DND-41 (cell line): ENCODE measurements around the gene UNC13C.

ENCODE experiments used
- ATAC-seq: fragments of 200-7000 bp; cut with Tn5 transposase; 3 replicates; pipeline ENCODE4 v1.9.1; 2021; ENCODE audit warnings: low read depth; ENCODE audit not compliant: insufficient read depth
- DNase-seq: peaks from one replicate; pipeline ENCODE4 v3.0.0-alpha.2; 2020
- H2AFZ ChIP-seq: 2 replicates; pipeline ENCODE4 v1.6.0; 2012; ENCODE audit warnings: low read depth, low read length
- H3K27ac ChIP-seq: 2 replicates; pipeline ENCODE4 v1.5.1; 2012; ENCODE audit warnings: low read length, inconsistent platforms
- H3K27me3 ChIP-seq: fragments of 200-600 bp; sonication (generic); 2 replicates; pipeline ENCODE4 v1.6.0; 2012; ENCODE audit warnings: low read length, mild to moderate bottlenecking, inconsistent platforms; ENCODE audit not compliant: insufficient read depth, poor library complexity
- H3K36me3 ChIP-seq: 2 replicates; pipeline ENCODE4 v1.5.1; 2012; ENCODE audit warnings: low read length, inconsistent platforms; ENCODE audit not compliant: insufficient read depth
- H3K4me1 ChIP-seq: 2 replicates; pipeline ENCODE4 v1.5.1; 2012; ENCODE audit warnings: mild to moderate bottlenecking, low read length; ENCODE audit not compliant: insufficient read depth
- H3K4me2 ChIP-seq: 2 replicates; pipeline ENCODE4 v1.6.0; 2012; ENCODE audit warnings: mild to moderate bottlenecking, moderate library complexity, low read length, inconsistent platforms; ENCODE audit not compliant: insufficient read depth
- H3K4me3 ChIP-seq, 2 experiments: fragments of 200-600 bp in 1 of 2; shearing (Covaris generic) in 1 of 2; 2 replicates each; pipeline ENCODE4 v1.5.1; 2012 to 2016; ENCODE audit warnings: inconsistent platforms in 2 of 2, low read length in 2 of 2, mild to moderate bottlenecking in 2 of 2, low read depth in 1 of 2, moderate library complexity in 1 of 2
- H3K79me2 ChIP-seq: 2 replicates; pipeline ENCODE4 v1.6.0; 2012; ENCODE audit warnings: low read length, inconsistent platforms; ENCODE audit not compliant: insufficient read depth
- H3K9ac ChIP-seq: 2 replicates; pipeline ENCODE4 v1.6.0; 2012; ENCODE audit warnings: low read depth, mild to moderate bottlenecking, inconsistent platforms, low read length, moderate library complexity
- H3K9me3 ChIP-seq: 2 replicates; pipeline ENCODE4 v1.5.1; 2012; ENCODE audit warnings: low read length, moderate library complexity, mild to moderate bottlenecking, inconsistent platforms; ENCODE audit not compliant: insufficient read depth, severe bottlenecking
- H4K20me1 ChIP-seq: 2 replicates; pipeline ENCODE4 v1.6.0; 2012; ENCODE audit warnings: low read length; ENCODE audit not compliant: insufficient read depth
- EZH2 ChIP-seq: IDR thresholded peaks from 3 replicates; pipeline ENCODE4 v1.6.1; 2012; ENCODE audit warnings: borderline replicate concordance, low read depth, mild to moderate bottlenecking, moderate library complexity, low read length, inconsistent platforms; ENCODE audit not compliant: severe bottlenecking
- TF ChIP-seq, protein P1 (sequence below): IDR thresholded peaks from 2 replicates; pipeline ENCODE4 v1.5.1; 2012; ENCODE audit warnings: borderline replicate concordance, low read length, moderate library complexity, mild to moderate bottlenecking; ENCODE audit not compliant: poor library complexity, severe bottlenecking; ENCODE audit errors: extremely low read depth

The UNC13C gene

DNA sequence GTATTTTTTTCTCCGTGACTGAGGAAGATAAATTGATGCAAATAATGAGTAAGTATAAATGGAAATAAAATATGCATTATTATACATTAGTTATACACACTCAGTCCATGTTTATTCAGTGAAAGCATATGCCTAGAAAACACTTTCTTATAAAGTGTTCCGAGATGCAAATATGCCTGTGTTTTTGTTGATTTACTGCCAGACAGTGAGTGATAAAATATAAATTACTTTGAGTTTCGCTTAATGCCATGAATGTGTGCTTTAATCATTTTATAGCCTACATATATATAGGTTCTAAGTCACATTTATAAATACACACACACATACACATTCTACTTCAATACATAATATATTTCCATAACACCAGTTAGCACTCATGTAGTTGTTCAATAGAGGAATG, 569.2 kb downstream of the UNC13C start:
- no peak overlapping the region for H3K4me2 ChIP-seq
- no peaks in the 10 kb centered on the region for H3K27me3 ChIP-seq
- no peak overlapping the region for H3K9ac ChIP-seq
- H2AFZ ChIP-seq: no peak overlapping the region
- TF ChIP-seq, protein P1, sequence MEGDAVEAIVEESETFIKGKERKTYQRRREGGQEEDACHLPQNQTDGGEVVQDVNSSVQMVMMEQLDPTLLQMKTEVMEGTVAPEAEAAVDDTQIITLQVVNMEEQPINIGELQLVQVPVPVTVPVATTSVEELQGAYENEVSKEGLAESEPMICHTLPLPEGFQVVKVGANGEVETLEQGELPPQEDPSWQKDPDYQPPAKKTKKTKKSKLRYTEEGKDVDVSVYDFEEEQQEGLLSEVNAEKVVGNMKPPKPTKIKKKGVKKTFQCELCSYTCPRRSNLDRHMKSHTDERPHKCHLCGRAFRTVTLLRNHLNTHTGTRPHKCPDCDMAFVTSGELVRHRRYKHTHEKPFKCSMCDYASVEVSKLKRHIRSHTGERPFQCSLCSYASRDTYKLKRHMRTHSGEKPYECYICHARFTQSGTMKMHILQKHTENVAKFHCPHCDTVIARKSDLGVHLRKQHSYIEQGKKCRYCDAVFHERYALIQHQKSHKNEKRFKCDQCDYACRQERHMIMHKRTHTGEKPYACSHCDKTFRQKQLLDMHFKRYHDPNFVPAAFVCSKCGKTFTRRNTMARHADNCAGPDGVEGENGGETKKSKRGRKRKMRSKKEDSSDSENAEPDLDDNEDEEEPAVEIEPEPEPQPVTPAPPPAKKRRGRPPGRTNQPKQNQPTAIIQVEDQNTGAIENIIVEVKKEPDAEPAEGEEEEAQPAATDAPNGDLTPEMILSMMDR: no peak
- no peak for TF ChIP-seq EZH2
- H3K79me2 ChIP-seq: no peaks in the 10 kb centered on the region
- H3K36me3 ChIP-seq: no peaks in the 10 kb centered on the region
- no peak overlapping the region for H3K4me3 ChIP-seq
- DNase-seq: no peak
- no peaks in the 10 kb centered on the region for H4K20me1 ChIP-seq
- no peaks in the 10 kb centered on the region for H3K9me3 ChIP-seq
- H3K4me1 ChIP-seq: no peaks in the 10 kb centered on the region
- no peak for ATAC-seq
- no peak overlapping the region for H3K27ac ChIP-seq

DNA sequence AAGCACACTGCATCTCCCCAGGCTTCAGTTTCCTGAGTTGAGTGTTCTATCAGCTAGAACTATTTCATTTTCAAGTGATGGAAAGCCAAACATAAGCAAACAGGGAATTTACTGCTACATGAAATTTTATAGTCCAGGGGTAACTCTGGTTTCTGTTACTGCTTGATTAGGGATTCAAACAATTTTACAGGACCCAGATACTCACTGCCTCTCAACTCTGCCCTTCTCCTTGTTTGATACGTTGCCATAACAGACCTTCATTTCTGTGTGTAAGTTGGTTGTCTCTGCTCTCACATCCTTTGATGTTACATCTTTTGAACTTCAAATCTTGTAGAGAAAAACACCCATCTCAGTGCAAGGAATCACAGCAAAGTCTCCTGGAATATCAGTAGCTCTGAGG, 572.7 kb downstream of the UNC13C start:
- no peak overlapping the region for H3K27ac ChIP-seq
- H3K9me3 ChIP-seq: no peaks in the 10 kb centered on the region
- H3K36me3 ChIP-seq: no peaks in the 10 kb centered on the region
- TF ChIP-seq, protein P1: no peak
- TF ChIP-seq EZH2: no peak
- no peak overlapping the region for H3K4me3 ChIP-seq
- DNase-seq: no peak
- H3K79me2 ChIP-seq: no peaks in the 10 kb centered on the region
- H3K4me2 ChIP-seq: no peak overlapping the region
- no peaks in the 10 kb centered on the region for H3K27me3 ChIP-seq
- no peak for ATAC-seq
- H2AFZ ChIP-seq: no peak overlapping the region
- H3K4me1 ChIP-seq: no peaks in the 10 kb centered on the region
- no peak overlapping the region for H3K9ac ChIP-seq
- H4K20me1 ChIP-seq: no peaks in the 10 kb centered on the region

DNA sequence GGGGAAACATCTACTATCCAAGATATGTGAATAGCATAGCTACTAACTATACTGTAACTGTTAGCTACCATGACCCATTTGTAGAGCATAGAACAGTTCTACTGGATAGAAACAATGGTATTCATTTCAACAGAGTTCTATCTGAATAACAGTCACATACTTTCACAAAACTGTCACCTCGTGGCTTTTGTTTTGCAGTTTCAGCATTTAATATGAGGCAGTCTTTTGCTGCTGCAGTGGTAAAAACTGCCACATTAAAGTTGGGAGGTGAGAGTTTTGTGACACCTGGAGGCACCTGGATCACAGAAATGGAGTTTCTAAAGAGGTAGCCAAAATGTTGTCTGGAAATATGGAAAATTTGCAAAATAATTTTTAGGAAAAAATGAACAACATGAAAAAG, 578.0 kb downstream of the UNC13C start:
- Histone ChIP-seq H2AFZ (no peak overlapping the region), H3K27me3 (no peaks in the 10 kb centered on the region), H3K4me3 (no peak overlapping the region), H4K20me1 (no peaks in the 10 kb centered on the region), H3K4me2 (no peak overlapping the region), H3K9me3 (no peaks in the 10 kb centered on the region), H3K4me1 (no peaks in the 10 kb centered on the region), H3K79me2 (no peaks in the 10 kb centered on the region), H3K27ac (no peak overlapping the region), H3K36me3 (no peaks in the 10 kb centered on the region), H3K9ac (no peak overlapping the region)
- ATAC-seq (no peak), DNase-seq (no peak)
- TF ChIP-seq, protein P1: no peak
